GM12878 (cell line): ENCODE data around the gene DCUN1D3. TPM values are rescaled to one million over a fixed set of nuclear protein-coding genes. Genes with fewer than 3 reads are reported as not detected.
A peak's percentile ranks its signal among the peaks of the same experiment; 100 is the strongest.

ENCODE experiments used
- ATAC-seq: fragments of 200-7000 bp; cut with Tn5 transposase; 3 replicates; pipeline ENCODE4 v1.9.1; 2020; ENCODE audit warnings: mild to moderate bottlenecking, moderate library complexity
- BruUV-seq: library from RNA; stranded (reverse); fragments of 400-500 nt; replicated peaks from 2 replicates; lab custom pipeline; 2021; lab: Mats Ljungman, UMichigan
- CTCF ChIA-PET: fragments of 300-600 bp; sonication (Branson Sonifier 250); formaldehyde crosslinking; extraction: SDS; loops from one replicate; lab custom pipeline; 2021; ENCODE audit warnings: inconsistent platforms; lab: Yijun Ruan, JAX
- POLR2A ChIA-PET: fragments of 350-600 bp; formaldehyde crosslinking; extraction: SDS; loops from one replicate; lab custom pipeline; 2021; ENCODE audit warnings: inconsistent platforms; lab: Charles Lee
- RAD21 ChIA-PET: fragments of 300-600 bp; sonication (Branson Sonifier 250); formaldehyde crosslinking; loops from one replicate; lab custom pipeline; 2023; ENCODE audit warnings: antibody characterized with exemption; ENCODE audit not compliant: unreplicated experiment; lab: Charles Lee
- SMC1A ChIA-PET: fragments of 300-600 bp; sonication (Branson Sonifier 250); formaldehyde crosslinking; loops from one replicate; lab custom pipeline; 2023; ENCODE audit not compliant: unreplicated experiment, uncharacterized antibody; lab: Charles Lee
- DNase-seq: peaks from one replicate; pipeline ENCODE4 v3.0.0-alpha.2; 2011; ENCODE audit warnings: low read depth, low spot score
- FAIRE-seq: peaks from 3 replicates; lab custom pipeline; 2011; peaks lifted over from hg19 to GRCh38; lab: Jason Lieb, UNC
- H2AFZ ChIP-seq: 2 replicates; pipeline ENCODE4 v1.6.0; 2011; ENCODE audit warnings: low read depth, low read length, control low read depth; ENCODE audit not compliant: control insufficient read depth
- H3K27ac ChIP-seq: 2 replicates; pipeline ENCODE4 v1.5.1; 2011; ENCODE audit warnings: control low read depth; ENCODE audit not compliant: control insufficient read depth, insufficient read depth
- H3K27me3 ChIP-seq, 2 experiments: replicated peaks in 1 of 2; 2 replicates each; pipeline versions ENCODE4 v1.6.0 to v1.6.1; 2011; ENCODE audit warnings: low read length in 1 of 2; ENCODE audit not compliant: control insufficient read depth in 2 of 2, insufficient read depth in 2 of 2
- H3K36me3 ChIP-seq, 2 experiments: 2 replicates each; pipeline ENCODE4 v1.5.1; 2011; ENCODE audit warnings: low read length in 1 of 2; ENCODE audit not compliant: control insufficient read depth in 2 of 2, insufficient read depth in 2 of 2
- H3K4me1 ChIP-seq: 2 replicates; pipeline ENCODE4 v1.6.1; 2011; ENCODE audit warnings: mild to moderate bottlenecking, low read length, moderate library complexity, mixed read lengths; ENCODE audit not compliant: control insufficient read depth, insufficient read depth
- H3K4me2 ChIP-seq: 2 replicates; pipeline ENCODE4 v1.6.0; 2011; ENCODE audit warnings: control low read depth; ENCODE audit not compliant: control insufficient read depth, insufficient read depth
- H3K4me3 ChIP-seq: fragments of 200-600 bp; sonication (generic); 2 replicates; pipeline ENCODE4 v1.5.1; 2016
- H3K79me2 ChIP-seq: 2 replicates; pipeline ENCODE4 v1.6.0; 2011; ENCODE audit warnings: low read length; ENCODE audit not compliant: control insufficient read depth, insufficient read depth
- H3K9ac ChIP-seq: 2 replicates; pipeline ENCODE4 v1.8.0; 2011; ENCODE audit warnings: low read length, control low read depth, mixed read lengths; ENCODE audit not compliant: control insufficient read depth, insufficient read depth
- H3K9me3 ChIP-seq: replicated peaks from 3 replicates; pipeline ENCODE4 v1.5.1; 2011; ENCODE audit warnings: mild to moderate bottlenecking, low read length; ENCODE audit not compliant: control insufficient read depth, insufficient read depth
- H4K20me1 ChIP-seq: 2 replicates; pipeline ENCODE4 v1.6.0; 2011; ENCODE audit not compliant: control insufficient read depth, insufficient read depth
- ASH2L ChIP-seq: fragments of 300-600, 200-600 bp; sonication (generic); IDR thresholded peaks from 2 replicates; pipeline ENCODE4 v1.6.1; 2017; ENCODE audit warnings: low read depth, mild to moderate bottlenecking, borderline replicate concordance
- ATF7 ChIP-seq: fragments of 450-650 bp; IDR thresholded peaks from 2 replicates; pipeline ENCODE4 v1.6.1; 2016; ENCODE audit warnings: low read depth, mild to moderate bottlenecking
- E2F8 ChIP-seq: fragments of 450-650 bp; IDR thresholded peaks from 2 replicates; pipeline ENCODE4 v1.6.1; 2018; ENCODE audit warnings: mild to moderate bottlenecking, low read depth, moderate library complexity; ENCODE audit not compliant: partially characterized antibody
- ETV6 ChIP-seq, 2 experiments: fragments of 450-650 bp in 1 of 2; IDR thresholded peaks in 1 of 2; conservative IDR thresholded peaks in 1 of 2; 2 replicates each; pipeline ENCODE4 v1.6.1; 2014; ENCODE audit warnings: antibody characterized with exemption in 1 of 2, borderline replicate concordance in 1 of 2, low read depth in 1 of 2, mild to moderate bottlenecking in 1 of 2, moderate library complexity in 1 of 2
- HCFC1 ChIP-seq: fragments of 150-350 bp; IDR thresholded peaks from 2 replicates; pipeline ENCODE4 v1.6.1; 2014; ENCODE audit warnings: low read length
- MTA3 ChIP-seq: IDR thresholded peaks from 2 replicates; pipeline ENCODE4 v1.6.1; 2012; ENCODE audit warnings: low read length, inconsistent platforms, borderline replicate concordance
- SMAD1 ChIP-seq: fragments of 450-650 bp; IDR thresholded peaks from 2 replicates; pipeline ENCODE4 v1.6.1; 2018; ENCODE audit warnings: mild to moderate bottlenecking, low read depth; ENCODE audit not compliant: partially characterized antibody
- SMAD5 ChIP-seq: IDR thresholded peaks from 2 replicates; pipeline ENCODE4 v1.6.1; 2016; ENCODE audit warnings: antibody characterized with exemption, low read depth
- TBL1XR1 ChIP-seq: IDR thresholded peaks from 2 replicates; pipeline ENCODE4 v1.6.1; 2012; ENCODE audit warnings: low read depth, low read length, improper control_type of control experiment
- YY1 ChIP-seq: IDR thresholded peaks from 2 replicates; pipeline ENCODE4 v1.6.1; 2011; ENCODE audit warnings: low read depth, mild to moderate bottlenecking, low read length
- ZNF207 ChIP-seq: fragments of 450-650 bp; IDR thresholded peaks from 2 replicates; pipeline ENCODE4 v1.6.1; 2014; ENCODE audit warnings: antibody characterized with exemption, mild to moderate bottlenecking, borderline replicate concordance
- ZNF24 ChIP-seq: fragments of 450-650 bp; IDR thresholded peaks from 2 replicates; pipeline ENCODE4 v1.6.1; 2017; ENCODE audit warnings: antibody characterized with exemption, mild to moderate bottlenecking
- WGBS: methylation state at CpG from one replicate; pipeline ENCODE4 v1.1.6; 2016; ENCODE audit warnings: low lambda C conversion rate; ENCODE audit not compliant: insufficient replicate concordance, insufficient coverage; ENCODE audit errors: missing lambda C conversion rate; 5-methylcytosine and 5-hydroxymethylcytosine counted together
- in situ Hi-C: fragments of 300-500 bp; cut with MboI; formaldehyde crosslinking; loops from 9 replicates; pipeline ENCODE4 v1.14.3; 2018; ENCODE audit warnings: mixed read lengths
- intact Hi-C: fragments of 100-400 bp; cut with micrococcal nuclease; formaldehyde crosslinking; loops from one replicate; pipeline ENCODE4 v1.14.2; 2022; ENCODE audit not compliant: unreplicated experiment
- polyA plus RNA-seq, 11 experiments: library from polyadenylated mRNA; depleted of rRNA in 4 of 11; unstranded in 6 of 11; stranded (reverse) in 5 of 11; fragments of >200 nt; fragmentation: Nextera tagmentation in 4 of 11; fragmentation: Illumina TruSeq in 1 of 11; extraction: Ambion mirVana in 4 of 11; extraction: Trizol in 1 of 11; gene quantifications; 1 replicate in 1 of 11; 2 replicates in 10 of 11; pipeline versions ENCODE4 v1.2.1 to v1.2.3, GENCODE V29; 2011 to 2016; ENCODE audit warnings: inconsistent platforms in 2 of 11, missing spikeins in 2 of 11, low read depth in 1 of 11
- total RNA-seq, 4 experiments: library from RNA; depleted of rRNA in 3 of 4; stranded (reverse); fragments of >200 nt in 3 of 4; fragmentation: Illumina TruSeq in 1 of 4; extraction: Trizol in 1 of 4; gene quantifications; 2 replicates each; pipeline versions ENCODE4 v1.2.1 to v1.2.3, GENCODE V29; 2013 to 2021
- TF ChIP-seq, protein P1 (sequence below): IDR thresholded peaks from 2 replicates; pipeline ENCODE4 v1.6.1; 2012; ENCODE audit warnings: mild to moderate bottlenecking, low read depth, low read length
- TF ChIP-seq, protein P2 (sequence below): fragments of 450-650 bp; IDR thresholded peaks from 2 replicates; pipeline ENCODE4 v1.6.1; 2016; ENCODE audit warnings: mild to moderate bottlenecking
- TF ChIP-seq, protein P3 (sequence below): fragments of 450-650 bp; IDR thresholded peaks from 2 replicates; pipeline ENCODE4 v1.6.1; 2017; ENCODE audit warnings: borderline replicate concordance

Gene DCUN1D3
- total and polyA plus RNA-seq, 10 of the 15 experiments (the other 5 are each of a cell fraction or from before 2014, with no cell fraction given), result 0.47 to 4.5 (median 1.9) TPM

- intact Hi-C loops, result no loop called here
- H3K9me3 ChIP-seq, result no peaks in the 10 kb centered on the region
- H2AFZ ChIP-seq, result no peak overlapping the region
- ChIA-PET SMC1A (interaction anchor here (0.6 to 4.6 kb wide), 9 partner anchors 9 to 1433 kb away, joined by 3 to 34 read pairs (median 5); no protein-coding TSS in a partner anchor), RAD21 (interaction anchor here (1.5 to 2.8 kb wide), 5 partner anchors 23 to 52 kb away, joined by 4 to 12 read pairs (median 6); no protein-coding TSS in a partner anchor), CTCF (interaction anchor here (0.9 to 2.0 kb wide), 3 partner anchors 9 to 53 kb away, joined by 4 to 7 read pairs (median 4); no protein-coding TSS in a partner anchor), POLR2A (interaction anchor here (1.3 to 2.3 kb wide), 3 partner anchors 14 to 37 kb away, joined by 3 to 12 read pairs (median 7); no protein-coding TSS in a partner anchor)
- H3K4me3 ChIP-seq, result peak overlapping the region; percentile 82; the same call in 1 of the 2 replicates
- no peak overlapping the region for H3K27ac ChIP-seq
- H3K27me3 ChIP-seq, result no peaks in the 10 kb centered on the region
- no peaks in the 10 kb centered on the region for H4K20me1 ChIP-seq
- in situ Hi-C loops, result no loop called here
- 100% methylated on average over 6 of the region's 6 CpGs for WGBS
- no peaks in the 10 kb centered on the region; a peak in 1 of 4 replicates for H3K36me3 ChIP-seq
- no peak for DNase-seq
- H3K9ac ChIP-seq, result no peak overlapping the region
- H3K79me2 ChIP-seq, result peaks cover 25% of the 10 kb centered on the region
- no TSS peak for BruUV-seq
- ATAC-seq, result no peak
- H3K4me2 ChIP-seq, result peak overlapping the region; percentile 82
- H3K4me1 ChIP-seq, result peaks cover 22% of the 10 kb centered on the region
- FAIRE-seq, result no peak
- TF ChIP-seq, protein P1, sequence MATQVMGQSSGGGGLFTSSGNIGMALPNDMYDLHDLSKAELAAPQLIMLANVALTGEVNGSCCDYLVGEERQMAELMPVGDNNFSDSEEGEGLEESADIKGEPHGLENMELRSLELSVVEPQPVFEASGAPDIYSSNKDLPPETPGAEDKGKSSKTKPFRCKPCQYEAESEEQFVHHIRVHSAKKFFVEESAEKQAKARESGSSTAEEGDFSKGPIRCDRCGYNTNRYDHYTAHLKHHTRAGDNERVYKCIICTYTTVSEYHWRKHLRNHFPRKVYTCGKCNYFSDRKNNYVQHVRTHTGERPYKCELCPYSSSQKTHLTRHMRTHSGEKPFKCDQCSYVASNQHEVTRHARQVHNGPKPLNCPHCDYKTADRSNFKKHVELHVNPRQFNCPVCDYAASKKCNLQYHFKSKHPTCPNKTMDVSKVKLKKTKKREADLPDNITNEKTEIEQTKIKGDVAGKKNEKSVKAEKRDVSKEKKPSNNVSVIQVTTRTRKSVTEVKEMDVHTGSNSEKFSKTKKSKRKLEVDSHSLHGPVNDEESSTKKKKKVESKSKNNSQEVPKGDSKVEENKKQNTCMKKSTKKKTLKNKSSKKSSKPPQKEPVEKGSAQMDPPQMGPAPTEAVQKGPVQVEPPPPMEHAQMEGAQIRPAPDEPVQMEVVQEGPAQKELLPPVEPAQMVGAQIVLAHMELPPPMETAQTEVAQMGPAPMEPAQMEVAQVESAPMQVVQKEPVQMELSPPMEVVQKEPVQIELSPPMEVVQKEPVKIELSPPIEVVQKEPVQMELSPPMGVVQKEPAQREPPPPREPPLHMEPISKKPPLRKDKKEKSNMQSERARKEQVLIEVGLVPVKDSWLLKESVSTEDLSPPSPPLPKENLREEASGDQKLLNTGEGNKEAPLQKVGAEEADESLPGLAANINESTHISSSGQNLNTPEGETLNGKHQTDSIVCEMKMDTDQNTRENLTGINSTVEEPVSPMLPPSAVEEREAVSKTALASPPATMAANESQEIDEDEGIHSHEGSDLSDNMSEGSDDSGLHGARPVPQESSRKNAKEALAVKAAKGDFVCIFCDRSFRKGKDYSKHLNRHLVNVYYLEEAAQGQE, result no peak
- TF ChIP-seq ETV6 (conservative IDR thresholded peaks at IDR 0.05 in 1 of 2, IDR thresholded peaks at IDR 0.05 in 1 of 2; ENCODE audit: borderline replicate concordance in 1 of 2, low read depth in 1 of 2) (no peak), MTA3 (no peak), ATF7 (no peak), SMAD5 (no peak), TBL1XR1 (no peak), SMAD1 (no peak), HCFC1 (no peak), ZNF24 (no peak), ZNF207 (no peak), E2F8 (no peak), ASH2L (no peak), YY1 (no peak)
- TF ChIP-seq, protein P2, sequence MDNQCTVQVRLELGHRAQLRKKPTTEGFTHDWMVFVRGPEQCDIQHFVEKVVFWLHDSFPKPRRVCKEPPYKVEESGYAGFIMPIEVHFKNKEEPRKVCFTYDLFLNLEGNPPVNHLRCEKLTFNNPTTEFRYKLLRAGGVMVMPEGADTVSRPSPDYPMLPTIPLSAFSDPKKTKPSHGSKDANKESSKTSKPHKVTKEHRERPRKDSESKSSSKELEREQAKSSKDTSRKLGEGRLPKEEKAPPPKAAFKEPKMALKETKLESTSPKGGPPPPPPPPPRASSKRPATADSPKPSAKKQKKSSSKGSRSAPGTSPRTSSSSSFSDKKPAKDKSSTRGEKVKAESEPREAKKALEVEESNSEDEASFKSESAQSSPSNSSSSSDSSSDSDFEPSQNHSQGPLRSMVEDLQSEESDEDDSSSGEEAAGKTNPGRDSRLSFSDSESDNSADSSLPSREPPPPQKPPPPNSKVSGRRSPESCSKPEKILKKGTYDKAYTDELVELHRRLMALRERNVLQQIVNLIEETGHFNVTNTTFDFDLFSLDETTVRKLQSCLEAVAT, result no peak
- TF ChIP-seq, protein P3, sequence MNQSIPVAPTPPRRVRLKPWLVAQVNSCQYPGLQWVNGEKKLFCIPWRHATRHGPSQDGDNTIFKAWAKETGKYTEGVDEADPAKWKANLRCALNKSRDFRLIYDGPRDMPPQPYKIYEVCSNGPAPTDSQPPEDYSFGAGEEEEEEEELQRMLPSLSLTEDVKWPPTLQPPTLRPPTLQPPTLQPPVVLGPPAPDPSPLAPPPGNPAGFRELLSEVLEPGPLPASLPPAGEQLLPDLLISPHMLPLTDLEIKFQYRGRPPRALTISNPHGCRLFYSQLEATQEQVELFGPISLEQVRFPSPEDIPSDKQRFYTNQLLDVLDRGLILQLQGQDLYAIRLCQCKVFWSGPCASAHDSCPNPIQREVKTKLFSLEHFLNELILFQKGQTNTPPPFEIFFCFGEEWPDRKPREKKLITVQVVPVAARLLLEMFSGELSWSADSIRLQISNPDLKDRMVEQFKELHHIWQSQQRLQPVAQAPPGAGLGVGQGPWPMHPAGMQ, result no peak
Measured at GRCh38 chr16:20902426-20902825, 2.3 kb upstream of the DCUN1D3 start.
